ES-I3 (cell line): Measurements from ENCODE around the gene ANKHD1.
"Not testable (repeated sequence)": the region's sequence is repeated elsewhere in the genome, so short reads cannot be mapped to it uniquely, and the experiment has no call there.

Experiments
- H3K36me3 ChIP-seq: 2 replicates; pipeline ENCODE4 v1.6.1; 2013; ENCODE audit warnings: mild to moderate bottlenecking, low read length, control low read depth, moderate library complexity; ENCODE audit not compliant: insufficient read depth
- H3K4me1 ChIP-seq: 2 replicates; pipeline ENCODE4 v1.6.1; 2013; ENCODE audit warnings: mild to moderate bottlenecking, control low read depth, low read length; ENCODE audit not compliant: insufficient read depth
- H3K9ac ChIP-seq: 2 replicates; pipeline ENCODE4 v1.6.1; 2013; ENCODE audit warnings: low read depth, mild to moderate bottlenecking, low read length, moderate library complexity
- H3K9me3 ChIP-seq: 2 replicates; pipeline ENCODE4 v1.6.1; 2013; ENCODE audit warnings: mild to moderate bottlenecking, low read length, moderate library complexity; ENCODE audit not compliant: control insufficient read depth, insufficient read depth

ANKHD1 gene

GRCh38 chr5:140421375-140421774 is 19.7 kb downstream of the ANKHD1 start:
- H3K4me1 ChIP-seq, H3K36me3 ChIP-seq, H3K9ac ChIP-seq, H3K9me3 ChIP-seq: not testable (repeated sequence)

- Histone ChIP-seq H3K36me3 (no peaks in the 10 kb centered on the region; the same call in 1 of the 2 replicates), H3K9ac (no peak overlapping the region), H3K4me1 (no peaks in the 10 kb centered on the region), H3K9me3 (no peaks in the 10 kb centered on the region)
These were observed 22.0 kb downstream of the ANKHD1 start for GRCh38 chr5:140423609-140424008.

- no peak overlapping the region for H3K9ac ChIP-seq
- no peaks in the 10 kb centered on the region for H3K9me3 ChIP-seq
- no peaks in the 10 kb centered on the region for H3K4me1 ChIP-seq
- no peaks in the 10 kb centered on the region; the same call in 1 of the 2 replicates for H3K36me3 ChIP-seq
These were observed 22.5 kb downstream of the ANKHD1 start for GRCh38 chr5:140424135-140424534.

- H3K4me1 ChIP-seq, H3K9ac ChIP-seq, H3K36me3 ChIP-seq, H3K9me3 ChIP-seq: not testable (repeated sequence)
These were observed 26.1 kb downstream of the ANKHD1 start for GRCh38 chr5:140427726-140428125.

- Histone ChIP-seq H3K4me1 (no peaks in the 10 kb centered on the region), H3K9me3 (no peaks in the 10 kb centered on the region), H3K36me3 (no peaks in the 10 kb centered on the region), H3K9ac (no peak overlapping the region)
These were observed 28.1 kb downstream of the ANKHD1 start for GRCh38 chr5:140429724-140430123.

GRCh38 chr5:140432212-140432611 is 30.6 kb downstream of the ANKHD1 start:
- Histone ChIP-seq H3K36me3 (no peaks in the 10 kb centered on the region; the same call in 1 of the 2 replicates), H3K9ac (no peak overlapping the region), H3K4me1 (no peaks in the 10 kb centered on the region), H3K9me3 (no peaks in the 10 kb centered on the region)

- Histone ChIP-seq H3K9me3 (no peaks in the 10 kb centered on the region), H3K9ac (no peak overlapping the region), H3K4me1 (no peaks in the 10 kb centered on the region), H3K36me3 (no peaks in the 10 kb centered on the region; the same call in 1 of the 2 replicates)
These were observed 31.3 kb downstream of the ANKHD1 start for GRCh38 chr5:140432916-140433315.

- H3K9me3 ChIP-seq, H3K4me1 ChIP-seq, H3K9ac ChIP-seq, H3K36me3 ChIP-seq: not testable (repeated sequence)
These were observed 55.7 kb downstream of the ANKHD1 start for GRCh38 chr5:140457368-140457767.

- H3K4me1 ChIP-seq = no peaks in the 10 kb centered on the region
- H3K9me3 ChIP-seq = no peaks in the 10 kb centered on the region
- peaks cover 12% of the 10 kb centered on the region; the same call in 1 of the 2 replicates for H3K36me3 ChIP-seq
- H3K9ac ChIP-seq = no peak overlapping the region
These were observed 65.5 kb downstream of the ANKHD1 start for GRCh38 chr5:140466981-140467742.

GRCh38 chr5:140468188-140468587 is 66.6 kb downstream of the ANKHD1 start:
- no peaks in the 10 kb centered on the region for H3K4me1 ChIP-seq
- no peak overlapping the region for H3K9ac ChIP-seq
- H3K36me3 ChIP-seq = peaks cover 10% of the 10 kb centered on the region; the same call in 1 of the 2 replicates
- no peaks in the 10 kb centered on the region for H3K9me3 ChIP-seq

- Histone ChIP-seq H3K9ac (no peak overlapping the region), H3K4me1 (no peaks in the 10 kb centered on the region), H3K36me3 (peaks cover 8% of the 10 kb centered on the region; the same call in 1 of the 2 replicates), H3K9me3 (no peaks in the 10 kb centered on the region)
These were observed 67.6 kb downstream of the ANKHD1 start for GRCh38 chr5:140469259-140469658.

- Histone ChIP-seq H3K36me3 (peaks cover 5% of the 10 kb centered on the region; the same call in 1 of the 2 replicates), H3K9ac (no peak overlapping the region), H3K9me3 (no peaks in the 10 kb centered on the region), H3K4me1 (no peaks in the 10 kb centered on the region)
These were observed 78.8 kb downstream of the ANKHD1 start for GRCh38 chr5:140480310-140481014.

GRCh38 chr5:140481758-140482157 is 80.1 kb downstream of the ANKHD1 start:
- no peaks in the 10 kb centered on the region for H3K9me3 ChIP-seq
- no peak overlapping the region for H3K9ac ChIP-seq
- peaks cover 8% of the 10 kb centered on the region; the same call in 1 of the 2 replicates for H3K36me3 ChIP-seq

GRCh38 chr5:140483055-140483454 is 81.4 kb downstream of the ANKHD1 start:
- Histone ChIP-seq H3K4me1 (no peaks in the 10 kb centered on the region), H3K9ac (no peak overlapping the region), H3K36me3 (peaks cover 10% of the 10 kb centered on the region; the same call in 1 of the 2 replicates)

More at GRCh38 chr5:140481758-140482157, 80.1 kb downstream of the ANKHD1 start:
- no peaks in the 10 kb centered on the region for H3K4me1 ChIP-seq

GRCh38 chr5:140488141-140488540 is 86.5 kb downstream of the ANKHD1 start:
- H3K4me1 ChIP-seq, H3K9me3 ChIP-seq, H3K36me3 ChIP-seq, H3K9ac ChIP-seq: not testable (repeated sequence)

More at GRCh38 chr5:140483055-140483454, 81.4 kb downstream of the ANKHD1 start:
- H3K9me3 ChIP-seq = no peaks in the 10 kb centered on the region
